ENCODE measurements around the gene AXIN1.

DNA sequence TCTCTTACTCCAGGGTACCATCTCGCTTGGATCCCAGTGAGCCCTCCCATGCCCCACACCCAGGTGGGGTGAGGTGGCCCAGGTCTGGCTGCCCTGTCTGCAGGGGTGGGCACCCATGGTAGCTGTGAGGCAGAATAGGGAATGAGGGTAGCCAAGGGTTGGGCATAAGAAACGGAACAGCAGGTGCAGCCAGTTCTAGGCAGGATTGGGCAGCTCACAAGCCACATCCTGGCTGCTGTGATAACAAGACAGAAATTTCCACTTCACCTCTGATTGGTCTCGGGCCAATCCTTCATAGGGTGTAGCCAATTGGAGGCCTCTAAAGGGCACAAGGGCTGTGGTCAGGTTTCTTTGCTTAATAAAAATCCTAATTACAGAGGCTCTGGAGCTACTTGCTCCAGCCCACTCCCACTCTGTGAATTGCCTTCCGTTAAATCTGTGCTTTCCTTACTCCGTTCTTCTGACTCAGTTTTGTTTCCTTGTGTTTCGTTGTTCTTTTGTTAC is 73.6 kb downstream of the AXIN1 start:
- TF ChIP-seq, protein P1, sequence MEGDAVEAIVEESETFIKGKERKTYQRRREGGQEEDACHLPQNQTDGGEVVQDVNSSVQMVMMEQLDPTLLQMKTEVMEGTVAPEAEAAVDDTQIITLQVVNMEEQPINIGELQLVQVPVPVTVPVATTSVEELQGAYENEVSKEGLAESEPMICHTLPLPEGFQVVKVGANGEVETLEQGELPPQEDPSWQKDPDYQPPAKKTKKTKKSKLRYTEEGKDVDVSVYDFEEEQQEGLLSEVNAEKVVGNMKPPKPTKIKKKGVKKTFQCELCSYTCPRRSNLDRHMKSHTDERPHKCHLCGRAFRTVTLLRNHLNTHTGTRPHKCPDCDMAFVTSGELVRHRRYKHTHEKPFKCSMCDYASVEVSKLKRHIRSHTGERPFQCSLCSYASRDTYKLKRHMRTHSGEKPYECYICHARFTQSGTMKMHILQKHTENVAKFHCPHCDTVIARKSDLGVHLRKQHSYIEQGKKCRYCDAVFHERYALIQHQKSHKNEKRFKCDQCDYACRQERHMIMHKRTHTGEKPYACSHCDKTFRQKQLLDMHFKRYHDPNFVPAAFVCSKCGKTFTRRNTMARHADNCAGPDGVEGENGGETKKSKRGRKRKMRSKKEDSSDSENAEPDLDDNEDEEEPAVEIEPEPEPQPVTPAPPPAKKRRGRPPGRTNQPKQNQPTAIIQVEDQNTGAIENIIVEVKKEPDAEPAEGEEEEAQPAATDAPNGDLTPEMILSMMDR (IDR thresholded peaks at IDR 0.05), result no peak
- TF ChIP-seq EP300 (IDR thresholded peaks at IDR 0.05) (no peak), POLR2A (IDR thresholded peaks at IDR 0.05) (no peak), POLR2AphosphoS5 (IDR thresholded peaks at IDR 0.05) (no peak)
